NK-92 (cell line): ENCODE data around the gene PTPN14.
"Not testable (repeated sequence)": the region's sequence is repeated elsewhere in the genome, so short reads cannot be mapped to it uniquely, and the experiment has no call there.

Experiments
- DNase-seq: peaks from one replicate; lab custom pipeline; 2025; ENCODE audit not compliant: unreplicated experiment; lab: John Stamatoyannopoulos, UW

PTPN14 gene

DNA sequence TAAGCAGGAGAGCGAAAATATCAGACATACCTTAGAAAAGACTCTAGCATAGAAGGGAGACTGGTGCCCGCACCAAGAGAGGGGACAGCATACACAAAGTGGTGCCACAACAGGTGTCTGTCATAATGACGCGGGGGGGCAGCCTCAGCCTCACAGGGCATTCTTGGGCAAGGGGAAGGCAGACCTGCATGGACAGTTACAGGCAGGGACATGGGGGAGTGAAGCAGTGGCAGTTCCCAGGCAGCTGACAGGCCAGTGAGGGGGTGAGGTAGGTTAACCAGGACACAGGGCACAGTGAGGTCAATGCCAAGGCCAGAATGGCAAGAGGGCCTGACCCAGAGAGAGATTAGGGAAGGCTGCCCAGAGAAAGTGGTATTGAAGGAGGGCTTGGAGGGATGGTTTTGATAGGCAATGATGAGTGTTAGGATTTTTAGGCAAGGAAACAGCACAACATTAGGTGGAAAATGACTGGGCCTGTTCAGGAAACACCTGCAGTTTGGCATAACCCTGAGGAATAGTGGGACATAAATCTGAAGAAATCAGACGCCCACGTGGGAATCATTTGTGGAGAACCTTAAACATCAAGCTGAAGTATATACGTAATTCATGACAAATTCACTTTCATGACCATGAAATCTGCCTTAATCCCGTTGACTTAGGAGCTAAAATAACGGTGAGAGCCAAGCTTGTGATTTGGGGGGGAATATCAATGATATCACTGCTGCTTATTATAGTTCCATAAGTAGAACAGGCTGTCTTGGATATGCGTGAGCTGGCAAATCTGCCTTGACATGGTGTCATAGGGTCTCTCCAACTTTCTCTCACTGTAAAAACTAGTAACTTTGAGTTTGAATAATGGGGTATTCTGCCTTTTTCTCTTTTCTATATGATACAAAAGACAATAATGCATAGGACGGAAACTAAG, 8.9 kb downstream of the PTPN14 start:
- DNase-seq = no peak

DNA sequence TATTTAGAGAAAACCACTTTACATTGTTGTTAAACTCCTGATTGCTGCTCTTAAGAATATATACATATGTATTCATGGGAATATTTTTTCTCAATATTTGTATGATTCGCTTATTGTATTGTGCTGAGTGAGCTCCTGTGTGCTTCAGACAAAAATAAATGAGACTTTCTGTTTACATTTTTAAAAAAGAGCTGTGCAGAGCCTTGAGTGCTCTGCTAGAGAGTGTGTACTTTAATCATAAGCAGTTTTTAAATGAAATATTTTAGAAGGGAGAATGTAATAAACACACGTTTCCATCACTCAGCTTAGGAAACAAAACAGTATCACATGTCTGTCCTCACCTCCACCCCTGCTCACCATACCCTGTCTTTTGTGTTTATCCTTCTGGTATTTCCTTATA, 9.7 kb downstream of the PTPN14 start:
- DNase-seq = no peak

DNA sequence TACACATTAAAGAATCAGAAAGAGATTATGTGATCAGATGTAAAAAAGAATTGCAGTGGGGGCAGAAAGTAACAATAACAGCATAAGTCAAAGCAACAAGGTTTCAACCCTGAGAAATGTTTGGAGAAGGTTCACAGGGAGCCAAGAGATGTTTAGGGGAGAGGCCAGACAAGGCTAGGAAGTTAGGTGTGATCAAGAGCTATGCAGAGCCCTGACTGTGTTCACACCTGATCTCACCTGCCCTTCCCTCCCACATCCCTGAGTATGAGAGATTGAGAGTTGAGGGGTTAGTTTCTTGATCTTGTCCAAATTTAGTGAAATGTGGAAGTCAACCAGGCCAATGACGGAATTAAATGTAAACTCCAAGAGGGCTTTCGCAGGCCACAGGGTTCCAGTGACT, 10.2 kb downstream of the PTPN14 start:
- no peak for DNase-seq

DNA sequence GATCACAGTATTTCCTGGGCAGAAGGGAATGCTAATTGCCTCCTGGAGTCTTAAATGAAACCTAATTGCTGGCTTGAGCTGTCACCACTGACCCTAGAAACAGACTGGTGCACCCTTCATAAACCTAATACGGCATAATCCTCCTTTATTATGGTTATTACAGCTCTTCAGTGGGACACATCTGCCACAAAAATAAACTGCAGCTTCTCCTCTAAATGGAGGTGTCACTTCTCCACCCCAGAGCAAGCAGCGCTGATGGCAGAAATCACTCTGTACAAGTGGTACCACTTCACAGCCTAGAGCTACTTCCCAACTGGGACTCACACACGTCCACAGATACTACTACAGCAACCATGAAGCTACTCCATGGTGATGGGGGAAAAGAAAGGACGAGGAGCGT, 11.1 kb downstream of the PTPN14 start:
- DNase-seq = no peak

DNA sequence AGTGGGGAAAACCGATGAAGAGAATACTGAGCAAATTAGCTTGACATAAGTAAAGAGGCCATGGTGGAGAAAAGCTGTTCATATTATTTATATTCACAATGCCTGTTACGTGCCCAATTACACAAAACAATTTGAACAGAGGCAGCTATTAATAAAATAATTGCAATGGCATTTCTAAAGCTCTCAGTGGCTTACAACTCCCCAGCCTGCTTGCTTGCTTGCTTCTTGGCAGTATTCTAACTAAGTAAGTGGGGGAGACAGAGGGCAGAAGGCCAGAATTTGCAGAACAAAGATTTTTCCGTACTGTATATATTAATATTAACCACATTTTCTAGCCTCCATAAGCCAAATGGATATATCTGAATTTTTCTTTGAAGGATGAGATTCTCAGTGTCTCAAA, 12.9 kb downstream of the PTPN14 start:
- no peak for DNase-seq

DNA sequence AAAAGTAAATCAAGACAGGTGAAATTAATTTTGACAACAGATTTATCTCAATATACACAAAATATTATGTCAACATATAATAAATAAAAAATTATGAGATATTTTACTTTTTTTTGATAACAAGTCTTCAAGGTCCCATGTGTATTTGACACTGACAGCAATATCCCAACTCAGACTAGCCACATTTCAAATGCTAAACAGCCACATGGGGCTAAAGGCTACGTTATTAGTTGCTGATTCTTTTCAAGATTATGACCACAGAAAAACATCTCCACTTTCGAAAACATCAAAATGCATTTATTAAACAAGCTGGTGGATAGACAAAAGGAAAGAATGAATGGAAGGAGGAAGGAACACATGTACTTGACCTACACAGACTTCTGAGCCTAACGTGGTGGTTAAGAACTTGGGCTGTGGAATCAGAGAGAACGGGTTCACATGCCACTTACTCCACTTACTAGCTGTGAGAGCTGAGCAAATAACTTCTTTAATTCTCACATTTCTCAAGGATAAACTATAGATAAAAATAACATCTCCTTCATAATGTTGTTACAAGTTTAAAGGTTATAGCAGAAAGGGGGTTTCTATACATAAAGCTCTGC, 13.4 kb downstream of the PTPN14 start:
- no peak for DNase-seq

DNA sequence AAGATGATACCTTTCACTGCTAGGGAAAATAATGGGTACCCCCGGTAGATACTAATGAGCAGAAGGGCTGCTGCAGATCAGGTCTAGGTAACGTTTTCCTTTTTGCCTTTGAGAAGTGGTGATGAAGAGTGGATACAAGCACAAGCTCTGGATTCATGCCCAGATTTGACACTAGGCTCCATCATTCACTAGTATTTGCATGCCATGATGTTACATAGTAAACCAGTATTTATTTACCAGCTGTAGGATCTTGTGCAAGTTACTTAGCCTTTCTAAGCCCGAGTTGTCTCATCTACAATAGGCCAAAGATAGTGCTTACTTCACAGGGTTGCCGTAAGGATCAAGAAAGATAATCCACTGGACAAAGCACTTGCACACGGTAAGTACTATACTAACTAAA, 14.2 kb downstream of the PTPN14 start:
- DNase-seq = no peak

DNA sequence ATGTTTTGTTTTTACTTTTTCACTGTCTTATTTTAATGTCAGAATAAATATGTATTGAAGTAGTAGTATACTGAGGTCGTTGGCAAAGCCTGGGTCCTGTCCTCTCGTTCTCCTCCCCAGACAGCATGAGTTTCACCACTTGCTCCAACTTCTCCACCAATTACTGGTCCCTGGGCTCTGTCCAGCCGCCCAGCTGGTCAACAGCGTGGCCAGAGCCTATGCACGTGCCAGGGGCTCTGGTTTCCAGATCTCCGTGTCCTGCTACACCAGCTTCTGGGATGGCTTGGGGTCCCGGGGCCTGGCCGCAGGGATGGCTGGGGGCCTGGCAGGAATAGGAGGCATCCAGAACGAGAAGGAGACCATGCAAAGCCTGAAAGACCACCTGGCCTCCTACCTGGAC, 19.3 kb downstream of the PTPN14 start:
- DNase-seq = no peak

DNA sequence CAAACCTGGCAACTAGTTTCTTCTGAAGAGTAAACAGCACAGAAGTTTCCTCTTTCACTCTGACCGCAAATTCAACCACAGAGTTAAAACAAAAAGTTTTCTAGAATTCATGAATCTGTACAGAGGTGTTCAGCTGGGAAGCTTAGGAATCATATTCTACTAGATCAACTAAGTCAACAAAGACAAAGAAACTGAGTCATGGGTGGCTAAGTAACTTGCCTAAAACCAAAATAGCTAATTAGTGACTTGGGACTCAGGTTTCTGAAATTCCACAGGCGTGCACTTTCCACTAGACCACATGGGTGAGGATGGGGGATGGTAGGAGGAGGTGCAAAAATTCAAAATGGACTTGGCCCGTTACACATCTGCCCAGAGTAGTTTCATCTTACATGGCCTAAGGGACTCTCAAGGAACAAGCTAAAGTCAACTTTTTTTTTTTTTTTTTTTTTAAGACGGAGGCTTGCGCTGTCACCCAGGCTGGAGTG, 25.8 kb downstream of the PTPN14 start:
- no peak for DNase-seq

DNA sequence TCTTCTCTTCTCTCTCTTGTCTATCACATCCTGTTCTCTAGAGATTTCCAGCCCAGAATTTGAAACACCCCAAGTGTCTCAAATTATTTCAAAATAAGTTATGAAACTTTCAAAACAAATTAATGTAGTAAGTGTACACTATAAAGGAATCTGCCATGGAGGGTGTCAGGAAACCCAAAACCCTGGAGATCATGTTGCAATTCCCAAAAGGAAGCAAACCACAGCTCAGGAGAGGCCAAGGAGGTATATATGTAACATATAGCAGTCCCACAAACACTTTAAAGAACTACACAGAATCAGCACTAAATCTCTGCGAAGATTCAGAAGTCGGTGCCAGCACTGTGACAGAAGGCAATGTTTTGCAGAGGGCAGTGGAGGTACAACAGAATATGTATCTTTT, 26.6 kb downstream of the PTPN14 start:
- DNase-seq = no peak

DNA sequence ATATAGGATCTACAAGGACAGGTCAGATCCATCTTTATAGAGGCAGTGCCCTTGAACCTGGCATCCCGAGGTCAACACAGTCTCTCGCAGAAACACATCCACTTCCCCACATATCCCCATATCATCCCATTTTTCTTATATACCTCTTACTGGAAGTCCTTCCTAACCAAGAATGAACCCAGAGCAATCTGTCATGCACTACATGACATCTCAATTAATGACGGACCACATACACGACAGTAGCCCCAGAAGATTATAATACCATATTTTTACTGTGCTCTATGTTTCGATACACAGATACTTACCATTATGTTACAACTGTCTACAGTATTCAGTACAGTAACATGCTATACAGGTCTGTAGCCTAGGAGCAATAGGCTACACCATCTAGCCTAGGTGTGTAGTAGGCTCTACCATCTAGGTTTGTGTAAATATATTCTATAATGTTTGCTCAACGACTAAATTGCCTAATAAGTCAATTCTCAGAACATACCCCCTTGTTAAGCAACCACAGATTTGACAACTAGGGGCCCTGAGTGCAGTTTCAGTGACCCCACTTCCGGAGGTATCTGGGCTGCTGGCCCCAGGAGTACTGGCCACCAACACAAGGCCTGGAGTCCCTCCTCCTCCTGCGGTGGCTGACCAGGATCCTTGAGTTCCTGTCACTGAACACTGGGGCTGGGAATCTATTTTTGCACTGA, 28.1 kb downstream of the PTPN14 start:
- DNase-seq = no peak

DNA sequence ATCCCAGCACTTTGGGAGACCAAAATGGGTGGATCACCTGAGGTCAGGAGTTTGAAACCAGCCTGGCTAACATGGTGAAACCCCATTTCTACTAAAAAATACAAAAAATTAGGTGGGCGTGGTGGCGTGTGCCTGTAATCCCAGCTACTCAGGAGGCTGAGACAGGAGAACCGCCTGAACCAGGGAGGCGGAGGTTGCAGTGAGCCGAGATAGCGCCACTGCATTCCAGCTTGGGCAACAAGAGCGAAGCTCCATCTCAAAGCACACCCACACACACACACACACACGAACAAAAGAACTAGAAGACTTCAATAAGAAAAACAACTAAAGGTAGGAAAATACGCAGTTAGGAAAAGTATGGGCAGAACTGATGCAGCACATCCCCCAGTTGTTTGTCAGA, 29.9 kb downstream of the PTPN14 start:
- not testable (repeated sequence) for DNase-seq

DNA sequence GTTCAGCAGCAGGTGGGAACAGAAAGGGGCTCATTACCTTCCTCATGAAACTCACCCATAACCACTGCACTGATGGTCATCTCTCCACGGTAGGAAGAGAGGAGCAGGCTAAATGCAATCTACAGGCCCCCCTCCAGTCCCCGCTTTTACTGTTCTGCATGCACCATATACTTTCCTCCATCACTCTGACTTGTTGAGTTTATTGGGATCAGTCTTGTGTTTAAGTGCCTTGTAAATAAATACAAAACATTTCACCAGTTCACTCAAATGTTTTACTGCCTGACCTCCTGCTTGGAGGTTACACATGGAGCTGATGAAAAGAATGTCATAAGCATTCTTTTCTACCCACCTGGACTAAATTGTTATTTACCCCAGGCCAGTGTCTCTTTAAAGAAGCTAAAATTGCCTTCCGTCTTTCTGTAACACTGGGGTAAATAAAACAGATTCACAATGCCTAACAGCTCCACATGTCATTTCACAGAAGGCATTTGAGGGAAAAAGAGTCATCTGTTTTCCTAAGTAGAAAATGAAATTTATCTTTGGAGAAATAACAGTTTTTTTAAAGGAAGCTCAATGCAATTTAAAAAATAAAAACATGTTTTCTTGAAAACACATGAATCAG, 30.7 kb downstream of the PTPN14 start:
- no peak for DNase-seq

DNA sequence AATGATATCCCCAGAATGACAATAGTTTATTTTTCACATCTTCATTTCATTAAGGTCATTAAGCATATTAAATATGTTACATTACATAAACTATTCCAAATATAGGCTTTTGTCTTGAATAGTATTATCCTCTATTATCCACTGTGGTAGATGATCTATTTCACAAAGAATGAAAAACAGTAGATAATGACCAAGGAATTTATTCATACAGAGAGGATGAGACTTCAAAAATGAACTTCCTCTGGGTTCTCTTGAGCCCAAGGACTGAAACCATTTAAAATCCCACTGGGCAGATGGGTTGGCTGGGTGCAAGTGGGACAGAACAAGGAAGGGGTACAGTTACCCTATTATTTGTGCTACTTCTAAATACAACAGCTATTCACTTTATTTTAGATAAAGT, 33.0 kb downstream of the PTPN14 start:
- DNase-seq = no peak

DNA sequence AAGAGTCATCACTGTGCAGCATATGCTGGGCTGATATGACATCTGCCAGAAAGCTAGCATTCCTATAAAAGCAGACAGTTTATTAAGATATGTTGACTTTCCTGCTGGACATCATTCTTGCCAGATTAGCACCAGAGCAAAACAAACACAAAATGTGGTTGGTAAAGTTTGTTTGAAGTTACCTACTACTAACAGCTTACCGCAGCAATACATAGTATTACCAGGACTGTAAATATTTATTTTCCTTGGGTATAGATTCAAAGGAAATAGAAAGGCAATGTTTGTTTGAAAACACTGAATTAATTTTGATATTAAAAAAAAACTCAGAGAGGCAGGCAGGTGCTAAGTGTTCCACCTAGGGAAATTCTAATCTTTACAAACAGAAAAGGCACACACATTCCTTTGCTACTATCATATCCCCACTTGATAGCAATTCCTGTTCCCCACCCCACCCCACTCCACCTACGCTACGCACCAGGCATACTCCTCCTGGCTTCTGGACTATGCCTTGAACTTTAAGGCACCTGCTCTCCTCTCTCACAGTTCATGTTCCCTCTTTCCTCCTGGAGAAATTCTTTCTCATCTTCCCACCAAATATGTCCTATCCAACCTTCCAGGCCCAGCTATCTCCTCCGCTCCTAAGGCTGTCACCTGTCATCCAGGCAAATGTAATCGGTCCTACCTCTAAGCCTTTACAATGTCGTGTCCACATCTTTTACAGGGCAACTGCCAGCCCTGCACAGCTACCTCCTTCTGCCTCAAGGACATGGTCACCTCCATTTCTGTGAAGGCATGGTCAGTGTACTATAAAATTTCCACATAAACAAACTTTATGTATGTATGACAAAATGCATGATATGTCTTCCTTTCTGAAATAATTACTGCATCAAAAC, 34.7 kb downstream of the PTPN14 start:
- no peak for DNase-seq

DNA sequence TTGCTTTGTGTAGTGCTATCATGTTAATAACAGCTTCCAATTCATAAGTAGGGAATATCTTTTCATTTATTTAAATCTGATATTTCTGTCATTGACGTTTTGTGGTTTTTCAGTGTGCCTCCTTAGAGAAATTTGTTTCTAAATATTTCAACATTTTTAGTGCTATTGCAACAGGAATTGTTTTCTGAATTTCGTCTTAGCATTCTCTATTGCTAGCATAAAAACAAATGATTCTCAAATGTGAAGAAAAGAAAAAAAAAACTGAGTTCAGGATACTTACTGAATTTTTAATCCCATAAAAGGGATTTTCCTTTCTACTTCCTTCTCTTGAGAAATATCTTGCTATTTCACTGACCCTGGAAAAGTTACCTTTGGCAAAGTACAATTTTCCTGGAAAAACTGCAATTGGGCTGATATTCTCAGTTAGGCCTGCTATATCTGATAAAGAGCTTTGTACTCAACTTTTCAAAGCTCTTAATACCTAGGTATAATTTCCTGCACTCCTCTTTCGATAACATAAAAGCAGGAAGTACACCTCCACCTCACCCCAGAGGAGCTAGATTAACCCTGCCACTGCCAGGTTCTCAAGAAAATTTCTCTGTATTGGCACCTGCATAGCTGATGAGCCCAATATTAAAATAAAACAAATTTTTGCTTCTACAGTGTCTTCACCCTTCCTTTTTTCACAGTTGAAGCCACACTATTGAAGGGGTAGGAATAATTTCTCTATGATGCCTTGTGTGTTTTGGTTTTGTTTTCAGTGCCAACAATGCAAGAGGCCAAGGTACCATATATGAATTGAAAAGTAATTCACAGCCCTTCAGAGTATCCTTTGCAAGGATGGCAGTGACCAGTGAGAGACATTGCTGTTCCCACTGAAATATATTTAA, 35.6 kb downstream of the PTPN14 start:
- DNase-seq = no peak

DNA sequence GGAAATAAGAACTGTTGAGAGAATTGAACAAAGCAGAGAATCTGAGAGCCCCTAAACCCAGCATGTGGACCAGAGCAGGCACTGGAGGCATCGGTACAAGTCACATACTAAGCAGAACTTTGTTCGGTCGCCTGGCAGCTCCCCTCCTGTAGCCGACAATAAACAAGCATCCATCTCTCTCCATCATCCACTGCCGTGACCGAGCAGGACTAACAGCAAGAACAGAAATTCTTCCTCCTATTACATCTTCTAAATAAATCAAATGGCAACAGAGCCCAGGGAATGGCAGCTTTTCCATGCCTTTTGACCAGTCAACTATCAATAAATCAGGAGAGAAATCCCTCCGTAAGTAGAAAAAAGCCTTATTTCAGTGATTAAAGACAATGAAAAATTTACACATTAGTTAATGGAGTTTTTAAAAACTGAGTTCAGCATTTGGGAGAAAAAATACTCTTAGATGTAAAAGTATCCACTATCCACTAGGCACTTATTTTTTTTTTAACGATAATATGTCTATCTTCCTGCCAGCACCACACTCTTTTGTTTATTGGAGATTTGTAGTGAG, 36.5 kb downstream of the PTPN14 start:
- no peak for DNase-seq

DNA sequence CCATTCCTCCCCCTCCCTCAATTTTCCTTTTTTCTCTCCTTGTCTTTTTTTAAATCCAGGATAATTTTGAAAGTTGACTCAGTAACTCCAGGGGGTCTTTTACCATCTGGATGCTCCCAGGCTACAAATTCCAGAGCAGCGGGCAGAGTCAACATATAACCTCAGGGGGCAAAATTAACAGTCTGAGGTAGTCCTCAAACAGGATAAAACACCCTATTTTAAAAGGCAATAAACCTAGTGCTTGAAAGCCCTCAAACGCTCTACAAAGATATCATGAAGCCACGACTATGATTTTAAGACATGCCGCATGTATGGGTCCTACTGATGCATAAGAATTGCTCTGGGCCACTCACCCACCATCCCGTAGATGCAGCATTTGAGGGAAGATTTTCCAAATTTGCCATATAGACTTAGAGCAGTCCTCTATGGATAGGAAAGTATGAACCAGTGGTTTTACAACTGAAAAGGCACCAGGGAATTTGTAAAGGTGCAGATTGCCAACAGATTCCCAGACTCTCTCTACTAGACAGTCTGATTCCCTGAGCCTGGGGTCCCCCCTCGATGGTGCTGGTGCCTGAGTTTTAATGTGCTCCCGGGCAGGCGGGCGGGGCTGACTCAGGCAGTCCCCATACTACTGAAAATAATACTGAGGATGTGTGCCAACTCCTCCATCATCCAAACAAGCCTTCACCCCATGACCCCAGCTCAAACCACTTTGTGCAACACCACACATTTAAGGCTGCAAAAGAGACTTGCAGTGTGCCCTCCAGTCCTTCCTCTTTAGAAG, 37.2 kb downstream of the PTPN14 start:
- no peak for DNase-seq
